Fibroblast of pulmonary artery (primary cell): ENCODE measurements around the gene CDC123.

Experiments used
- DNase-seq: peaks from one replicate; pipeline ENCODE4 v3.0.0-alpha.2; 2010; ENCODE audit warnings: low read depth
- H3K4me3 ChIP-seq: replicated peaks from 2 replicates; pipeline ENCODE4 v1.5.1; 2011; ENCODE audit warnings: low read depth, mild to moderate bottlenecking, control low read depth, low read length, moderate library complexity
- CTCF ChIP-seq: IDR thresholded peaks from 2 replicates; pipeline ENCODE4 v1.5.1; 2011; ENCODE audit warnings: mild to moderate bottlenecking, control low read depth, low read length, inconsistent platforms; ENCODE audit errors: missing control alignments

Gene CDC123

GRCh38 chr10:12299222-12299965 lies 103.4 kb downstream of the CDC123 start:
- no peak overlapping the region for H3K4me3 ChIP-seq
- TF ChIP-seq CTCF = no peak
- DNase-seq = no peak
